Kidney tubule cell (primary cell): ENCODE data around the gene ATP9A.
"Not testable (repeated sequence)": the region's sequence is repeated elsewhere in the genome, so short reads cannot be mapped to it uniquely, and the experiment has no call there.

Experiments used
- DNase-seq: peaks from one replicate; pipeline ENCODE4 v3.0.0-alpha.2; 2018; ENCODE audit warnings: low spot score

The ATP9A gene

GRCh38 chr20:51753220-51753619, 15.0 kb downstream of the ATP9A start:
- DNase-seq = not testable (repeated sequence)

- peak; percentile 83 for DNase-seq
These were observed 15.7 kb downstream of the ATP9A start for GRCh38 chr20:51752343-51752951.

GRCh38 chr20:51750770-51751388, 17.3 kb downstream of the ATP9A start:
- no peak for DNase-seq

GRCh38 chr20:51750037-51750769, 18.0 kb downstream of the ATP9A start:
- peak; percentile 100 for DNase-seq

- DNase-seq = peak; percentile 79
These were observed 18.5 kb downstream of the ATP9A start for GRCh38 chr20:51749674-51750036.

GRCh38 chr20:51747182-51747911, 20.8 kb downstream of the ATP9A start:
- DNase-seq = no peak

GRCh38 chr20:51745804-51746203, 22.4 kb downstream of the ATP9A start:
- no peak for DNase-seq

- no peak for DNase-seq
These were observed 27.4 kb downstream of the ATP9A start for GRCh38 chr20:51740838-51741237.

GRCh38 chr20:51740308-51740707, 27.9 kb downstream of the ATP9A start:
- DNase-seq = not testable (repeated sequence)

GRCh38 chr20:51739722-51740249, 28.4 kb downstream of the ATP9A start:
- DNase-seq = no peak

GRCh38 chr20:51738877-51739447, 29.2 kb downstream of the ATP9A start:
- DNase-seq = peak; percentile 39

- not testable (repeated sequence) for DNase-seq
These were observed 29.9 kb downstream of the ATP9A start for GRCh38 chr20:51738261-51738660.

GRCh38 chr20:51736947-51737346, 31.2 kb downstream of the ATP9A start:
- no peak for DNase-seq

GRCh38 chr20:51735728-51736600, 32.2 kb downstream of the ATP9A start:
- no peak for DNase-seq

- DNase-seq = no peak
These were observed 33.1 kb downstream of the ATP9A start for GRCh38 chr20:51734876-51735720.

- DNase-seq = no peak
These were observed 35.1 kb downstream of the ATP9A start for GRCh38 chr20:51733070-51733469.

GRCh38 chr20:51732096-51732791, 35.9 kb downstream of the ATP9A start:
- DNase-seq = no peak

- no peak for DNase-seq
These were observed 36.5 kb downstream of the ATP9A start for GRCh38 chr20:51731731-51732095.

- DNase-seq = no peak
These were observed 38.4 kb downstream of the ATP9A start for GRCh38 chr20:51729771-51730170.

GRCh38 chr20:51728737-51729136, 39.5 kb downstream of the ATP9A start:
- no peak for DNase-seq
